A549 (cell line): Measurements from ENCODE around the gene TUT1. TPM values are rescaled to one million over a fixed set of nuclear protein-coding genes. Genes with fewer than 3 reads are reported as not detected.

Experiments
- ATAC-seq, 2 experiments: fragments of 200-7000 bp in 1 of 2; fragments of >200 bp in 1 of 2; cut with Nextera tagmentation in 1 of 2; cut with Tn5 transposase in 1 of 2; 3 replicates each; pipeline versions ENCODE4 v1.8.0 to v1.9.1; 2018 to 2020; ENCODE audit warnings: mild to moderate bottlenecking in 1 of 2, moderate library complexity in 1 of 2
- CTCF ChIA-PET: fragments of 300-600 bp; sonication (Branson Sonifier 250); formaldehyde crosslinking; extraction: SDS; loops from one replicate; lab custom pipeline; 2021; ENCODE audit warnings: antibody characterized with exemption, inconsistent platforms; lab: Yijun Ruan, JAX
- POLR2A ChIA-PET: fragments of 350-600 bp; formaldehyde crosslinking; extraction: SDS; loops from one replicate; lab custom pipeline; 2021; ENCODE audit warnings: antibody characterized with exemption, inconsistent platforms; lab: Yijun Ruan, JAX
- DNase-seq, 2 experiments: peaks; one replicate each; pipeline versions ENCODE4 v3.0.0 to v3.0.0-alpha.2; 2011 to 2016; ENCODE audit warnings: low read depth in 1 of 2, low spot score in 1 of 2
- FAIRE-seq: peaks from 2 replicates; lab custom pipeline; 2011; peaks lifted over from hg19 to GRCh38; lab: Jason Lieb, UNC
- H3K27ac ChIP-seq, 2 experiments: fragments of >200 bp; sonication (Bioruptor Twin); formaldehyde crosslinking; 3 replicates each; pipeline ENCODE4 v1.5.1; 2016 to 2017
- H3K4me1 ChIP-seq: fragments of >200 bp; sonication (Bioruptor Twin); formaldehyde crosslinking; 3 replicates; pipeline ENCODE4 v1.6.1; 2016
- H3K4me2 ChIP-seq: fragments of >200 bp; sonication (Bioruptor Twin); formaldehyde crosslinking; 3 replicates; pipeline ENCODE4 v1.6.1; 2016
- H3K4me3 ChIP-seq: fragments of >200 bp; sonication (Bioruptor Twin); formaldehyde crosslinking; 3 replicates; pipeline ENCODE4 v1.5.1; 2016
- H3K9me3 ChIP-seq: fragments of >200 bp; sonication (Bioruptor Twin); formaldehyde crosslinking; 3 replicates; pipeline ENCODE4 v1.6.1; 2016
- CEBPB ChIP-seq, 2 experiments: fragments of >200 bp in 1 of 2; sonication (Bioruptor Twin) in 1 of 2; formaldehyde crosslinking in 1 of 2; IDR thresholded peaks; 2 replicates each; pipeline ENCODE4 v1.6.1; 2012 to 2016
- CHD2 ChIP-seq: fragments of 150-350 bp; IDR thresholded peaks from 2 replicates; pipeline ENCODE4 v1.6.1; 2014; ENCODE audit warnings: low read length; ENCODE audit not compliant: partially characterized antibody
- EHF ChIP-seq: fragments of 250-450 bp; sonication (Bioruptor Pico); IDR thresholded peaks from 2 replicates; pipeline ENCODE4 v1.5.0; 2020; ENCODE audit warnings: mild to moderate bottlenecking
- EHMT2 ChIP-seq: fragments of 200-600 bp; sonication (generic); IDR thresholded peaks from 2 replicates; pipeline ENCODE4 v1.6.1; 2016; ENCODE audit warnings: antibody characterized with exemption, low read depth, mild to moderate bottlenecking, moderate library complexity
- EP300 ChIP-seq, 2 experiments: fragments of >200 bp; sonication (Bioruptor Twin); formaldehyde crosslinking; IDR thresholded peaks; 2 replicates in 1 of 2; 3 replicates in 1 of 2; pipeline ENCODE4 v1.6.1; 2016 to 2017
- ESRRA ChIP-seq: fragments of 150-350 bp; IDR thresholded peaks from 2 replicates; pipeline ENCODE4 v1.6.1; 2014; ENCODE audit warnings: mild to moderate bottlenecking, low read length, borderline replicate concordance
- FOSL2 ChIP-seq, 2 experiments: fragments of 450-650 bp in 1 of 2; fragments of >200 bp in 1 of 2; sonication (Bioruptor Twin) in 1 of 2; formaldehyde crosslinking; IDR thresholded peaks; 2 replicates each; pipeline versions ENCODE4 v1.5.0 to v1.6.1; 2016 to 2020; ENCODE audit warnings: mild to moderate bottlenecking in 1 of 2, moderate library complexity in 1 of 2
- HDAC2 ChIP-seq: fragments of 200-600 bp; sonication (generic); IDR thresholded peaks from 2 replicates; pipeline ENCODE4 v1.6.1; 2016
- HOXA7 ChIP-seq: fragments of 250-450 bp; sonication (Bioruptor Pico); IDR thresholded peaks from 2 replicates; pipeline ENCODE4 v1.5.0; 2020; ENCODE audit warnings: mild to moderate bottlenecking, moderate library complexity
- JUN ChIP-seq, 2 experiments: fragments of >200 bp; sonication (Bioruptor Twin); formaldehyde crosslinking; IDR thresholded peaks; 2 replicates in 1 of 2; 3 replicates in 1 of 2; pipeline ENCODE4 v1.6.1; 2016 to 2017
- KDM1A ChIP-seq: fragments of 200-600 bp; sonication (generic); IDR thresholded peaks from 2 replicates; pipeline ENCODE4 v1.6.1; 2016; ENCODE audit warnings: low read depth, mild to moderate bottlenecking
- NPAS2 ChIP-seq: fragments of 250-450 bp; sonication (Bioruptor Pico); IDR thresholded peaks from 2 replicates; pipeline ENCODE4 v1.8.0; 2022; ENCODE audit warnings: mild to moderate bottlenecking, moderate library complexity, borderline replicate concordance
- PHF8 ChIP-seq: fragments of 200-600 bp; sonication (generic); IDR thresholded peaks from 2 replicates; pipeline ENCODE4 v1.6.1; 2016; ENCODE audit warnings: low read depth, mild to moderate bottlenecking, antibody characterized with exemption, moderate library complexity, borderline replicate concordance
- RAD21 ChIP-seq, 2 experiments: fragments of >200 bp in 1 of 2; sonication (Bioruptor Twin) in 1 of 2; formaldehyde crosslinking in 1 of 2; IDR thresholded peaks in 1 of 2; conservative IDR thresholded peaks in 1 of 2; 2 replicates in 1 of 2; 3 replicates in 1 of 2; pipeline ENCODE4 v1.6.1; 2012 to 2018; ENCODE audit warnings: inconsistent platforms in 1 of 2
- RCOR1 ChIP-seq: fragments of 150-350 bp; IDR thresholded peaks from 2 replicates; pipeline ENCODE4 v1.6.1; 2014; ENCODE audit warnings: antibody characterized with exemption, low read length, low read depth
- RNF2 ChIP-seq: fragments of 200-600 bp; sonication (generic); IDR thresholded peaks from 2 replicates; pipeline ENCODE4 v1.6.1; 2016; ENCODE audit warnings: low read depth, mild to moderate bottlenecking, antibody characterized with exemption, moderate library complexity, borderline replicate concordance
- SREBF2 ChIP-seq: fragments of 450-650 bp; IDR thresholded peaks from 2 replicates; pipeline ENCODE4 v1.6.1; 2014; ENCODE audit warnings: mild to moderate bottlenecking, moderate library complexity
- TFCP2L1 ChIP-seq: fragments of 250-450 bp; sonication (Bioruptor Pico); IDR thresholded peaks from 2 replicates; pipeline ENCODE4 v1.5.0; 2021; ENCODE audit warnings: mild to moderate bottlenecking
- ZC3H11A ChIP-seq: fragments of 450-650 bp; IDR thresholded peaks from 2 replicates; pipeline ENCODE4 v1.6.1; 2014; ENCODE audit warnings: antibody characterized with exemption, mild to moderate bottlenecking
- ZFP36 ChIP-seq: fragments of 450-650 bp; IDR thresholded peaks from 2 replicates; pipeline ENCODE4 v1.6.1; 2014; ENCODE audit warnings: borderline replicate concordance; ENCODE audit not compliant: partially characterized antibody
- ZNF302 ChIP-seq: fragments of 250-450 bp; sonication (Bioruptor Pico); IDR thresholded peaks from 2 replicates; pipeline ENCODE4 v1.9.0; 2021; ENCODE audit warnings: inconsistent platforms, mild to moderate bottlenecking, moderate library complexity
- WGBS: methylation state at CpG from one replicate; pipeline ENCODE4 v1.1.6; 2017; ENCODE audit errors: missing lambda C conversion rate; 5-methylcytosine and 5-hydroxymethylcytosine counted together
- polyA plus RNA-seq, 4 experiments: library from polyadenylated mRNA; depleted of rRNA in 3 of 4; stranded (reverse); fragments of >200 nt; fragmentation: RNase III in 1 of 4; extraction: RNeasy Plus Mini Kit Qiagen cat#74134 plus additional on column Dnase treatment in 1 of 4; gene quantifications; 2 replicates in 3 of 4; 3 replicates in 1 of 4; pipeline ENCODE4 v1.2.3, GENCODE V29; 2011 to 2017
- TF ChIP-seq, protein P1 (sequence below): fragments of >200 bp; sonication (Bioruptor Twin); formaldehyde crosslinking; IDR thresholded peaks from 2 replicates; pipeline ENCODE4 v1.6.1; 2016
- TF ChIP-seq, protein P2 (sequence below): fragments of >200 bp; sonication (Bioruptor Twin); formaldehyde crosslinking; IDR thresholded peaks from 3 replicates; pipeline ENCODE4 v1.5.1; 2016
- TF ChIP-seq, protein P3 (sequence below): IDR thresholded peaks from 2 replicates; pipeline ENCODE4 v1.6.1; 2012; ENCODE audit warnings: low read depth, borderline replicate concordance
- TF ChIP-seq, protein P4 (sequence below): fragments of 200-600 bp; sonication (generic); IDR thresholded peaks from 2 replicates; pipeline ENCODE4 v1.6.1; 2016; ENCODE audit warnings: antibody characterized with exemption, mild to moderate bottlenecking, moderate library complexity
- TF ChIP-seq, protein P5 (sequence below): fragments of 250-450 bp; sonication (Bioruptor Pico); IDR thresholded peaks from 2 replicates; pipeline ENCODE4 v1.5.0; 2020; ENCODE audit warnings: low read depth, mild to moderate bottlenecking, moderate library complexity
- TF ChIP-seq, protein P6 (sequence below): fragments of 450-650 bp; IDR thresholded peaks from 2 replicates; pipeline ENCODE4 v1.6.1; 2014; ENCODE audit warnings: antibody characterized with exemption

TUT1 gene
- polyA plus RNA-seq, 2 of the 4 experiments (the other 2 are of a cell fraction), result 11.1 to 15.5 TPM

DNA sequence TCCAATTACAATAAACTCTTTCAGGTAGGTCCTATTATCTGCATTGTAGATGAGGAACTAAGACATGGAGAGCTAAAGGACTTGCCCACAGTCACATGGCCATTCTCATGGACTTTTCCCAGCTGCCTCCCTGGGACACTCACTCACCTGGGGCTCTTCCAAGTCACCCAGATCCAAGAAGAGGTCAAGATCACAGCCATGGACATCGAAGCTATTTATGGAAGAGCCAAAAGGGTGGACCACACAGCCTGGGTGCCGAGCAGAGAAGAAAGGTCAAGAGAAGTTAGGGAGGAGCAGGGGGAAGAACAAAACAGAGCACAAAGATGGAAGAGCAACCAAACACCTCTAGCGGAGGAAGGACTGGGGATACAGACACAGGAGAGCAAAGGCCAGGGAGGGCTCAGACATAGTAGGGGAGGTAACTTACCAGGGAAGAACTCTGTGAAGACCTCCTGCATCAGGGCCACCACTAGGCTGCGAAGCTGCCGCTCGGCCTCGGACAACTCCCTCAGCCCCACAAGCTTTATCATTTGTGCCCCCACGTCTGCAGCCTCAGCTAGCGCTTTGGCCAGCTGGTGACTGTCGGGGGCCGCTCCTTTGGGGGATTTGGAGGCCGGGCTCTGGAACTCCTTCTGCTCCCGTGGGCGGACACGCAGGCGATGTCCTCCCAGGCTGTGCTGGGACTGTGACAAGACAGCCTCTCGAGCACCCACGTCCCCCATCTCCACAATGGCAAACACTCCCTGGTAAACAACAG is 10.2 kb downstream of the TUT1 start:
- WGBS, result 92% methylated on average over 18 of the region's 18 CpGs
- no peak for DNase-seq
- Histone ChIP-seq H3K4me1 (no peaks in the 10 kb centered on the region), H3K27ac (no peak overlapping the region), H3K4me3 (no peak overlapping the region), H3K4me2 (no peak overlapping the region), H3K9me3 (no peaks in the 10 kb centered on the region)
- no peak for FAIRE-seq
- ATAC-seq, result no peak
- no peak for TF ChIP-seq TFCP2L1 (CRISPR knock-in tag)
- TF ChIP-seq, protein P1, sequence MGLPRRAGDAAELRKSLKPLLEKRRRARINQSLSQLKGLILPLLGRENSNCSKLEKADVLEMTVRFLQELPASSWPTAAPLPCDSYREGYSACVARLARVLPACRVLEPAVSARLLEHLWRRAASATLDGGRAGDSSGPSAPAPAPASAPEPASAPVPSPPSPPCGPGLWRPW, result no peak
- TF ChIP-seq HOXA7 (CRISPR knock-in tag), result no peak
- TF ChIP-seq ZFP36, result no peak
- no peak for TF ChIP-seq ZC3H11A
- TF ChIP-seq JUN (IDR thresholded peaks at IDR 0.05), result no peak
- TF ChIP-seq CHD2, result no peak
- TF ChIP-seq RNF2, result no peak
- TF ChIP-seq HDAC2, result no peak
- no peak for TF ChIP-seq EP300 (IDR thresholded peaks at IDR 0.05)
- no peak for TF ChIP-seq SREBF2
- TF ChIP-seq, protein P2, sequence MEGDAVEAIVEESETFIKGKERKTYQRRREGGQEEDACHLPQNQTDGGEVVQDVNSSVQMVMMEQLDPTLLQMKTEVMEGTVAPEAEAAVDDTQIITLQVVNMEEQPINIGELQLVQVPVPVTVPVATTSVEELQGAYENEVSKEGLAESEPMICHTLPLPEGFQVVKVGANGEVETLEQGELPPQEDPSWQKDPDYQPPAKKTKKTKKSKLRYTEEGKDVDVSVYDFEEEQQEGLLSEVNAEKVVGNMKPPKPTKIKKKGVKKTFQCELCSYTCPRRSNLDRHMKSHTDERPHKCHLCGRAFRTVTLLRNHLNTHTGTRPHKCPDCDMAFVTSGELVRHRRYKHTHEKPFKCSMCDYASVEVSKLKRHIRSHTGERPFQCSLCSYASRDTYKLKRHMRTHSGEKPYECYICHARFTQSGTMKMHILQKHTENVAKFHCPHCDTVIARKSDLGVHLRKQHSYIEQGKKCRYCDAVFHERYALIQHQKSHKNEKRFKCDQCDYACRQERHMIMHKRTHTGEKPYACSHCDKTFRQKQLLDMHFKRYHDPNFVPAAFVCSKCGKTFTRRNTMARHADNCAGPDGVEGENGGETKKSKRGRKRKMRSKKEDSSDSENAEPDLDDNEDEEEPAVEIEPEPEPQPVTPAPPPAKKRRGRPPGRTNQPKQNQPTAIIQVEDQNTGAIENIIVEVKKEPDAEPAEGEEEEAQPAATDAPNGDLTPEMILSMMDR, result no peak
- TF ChIP-seq EHMT2, result no peak
- TF ChIP-seq ZNF302 (CRISPR knock-in tag), result no peak
- ChIA-PET POLR2A (interaction anchor here (0.7 kb wide), 1 partner anchor 10 kb away, joined by 3 read pairs; the partner anchor contains the start of gene TUT1), CTCF (interaction anchor here (1.3 to 2.2 kb wide), 5 partner anchors 11 to 156 kb away, joined by 3 to 5 read pairs (median 4); no protein-coding TSS in a partner anchor)

DNA sequence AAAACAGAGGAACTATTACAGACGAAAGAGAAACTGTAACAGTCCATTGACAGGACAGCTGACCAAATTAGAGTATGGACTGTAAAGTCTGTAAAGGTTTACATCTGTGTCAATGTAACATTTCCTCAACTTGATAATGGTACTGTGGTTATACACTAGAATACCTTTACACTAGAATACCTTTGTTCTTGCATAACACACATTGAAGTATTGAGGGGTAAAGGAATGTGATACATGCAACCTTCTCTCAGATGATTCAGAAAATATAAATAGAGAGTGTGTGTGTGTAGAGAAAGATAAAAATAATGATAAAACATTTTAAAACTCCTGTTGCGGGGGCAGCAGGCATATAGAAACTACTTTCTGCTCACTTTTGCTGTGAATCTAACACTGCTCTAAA is 12.1 kb downstream of the TUT1 start:
- ChIA-PET POLR2A (interaction anchor here (1.3 kb wide), 1 partner anchor 12 kb away, joined by 7 read pairs; the partner anchor contains the start of gene TUT1), CTCF (interaction anchor here (1.3 to 3.0 kb wide), 3 partner anchors 9 to 19 kb away, joined by 4 to 8 read pairs (median 6); no protein-coding TSS in a partner anchor)
- no peak for DNase-seq
- no peak overlapping the region for H3K4me3 ChIP-seq
- H3K27ac ChIP-seq, result no peak overlapping the region
- no peak overlapping the region for H3K4me2 ChIP-seq
- ATAC-seq, result no peak
- 89% methylated on average over 2 of the region's 2 CpGs for WGBS
- no peak for FAIRE-seq
- H3K9me3 ChIP-seq, result no peaks in the 10 kb centered on the region
- H3K4me1 ChIP-seq, result peaks cover 10% of the 10 kb centered on the region
- TF ChIP-seq FOSL2 (IDR thresholded peaks at IDR 0.05), result no peak
- no peak for TF ChIP-seq FOSL2 (CRISPR knock-in tag; IDR thresholded peaks at IDR 0.05)
- no peak for TF ChIP-seq KDM1A
- no peak for TF ChIP-seq ZFP36
- no peak for TF ChIP-seq CEBPB (IDR thresholded peaks at IDR 0.05)
- TF ChIP-seq NPAS2 (CRISPR knock-in tag), result no peak
- no peak for TF ChIP-seq EHF (CRISPR knock-in tag)
- no peak for TF ChIP-seq EP300 (IDR thresholded peaks at IDR 0.05)
- no peak for TF ChIP-seq ESRRA
- no peak for TF ChIP-seq RAD21 (conservative IDR thresholded peaks at IDR 0.05 in 1 of 2, IDR thresholded peaks at IDR 0.05 in 1 of 2)
- TF ChIP-seq, protein P3, sequence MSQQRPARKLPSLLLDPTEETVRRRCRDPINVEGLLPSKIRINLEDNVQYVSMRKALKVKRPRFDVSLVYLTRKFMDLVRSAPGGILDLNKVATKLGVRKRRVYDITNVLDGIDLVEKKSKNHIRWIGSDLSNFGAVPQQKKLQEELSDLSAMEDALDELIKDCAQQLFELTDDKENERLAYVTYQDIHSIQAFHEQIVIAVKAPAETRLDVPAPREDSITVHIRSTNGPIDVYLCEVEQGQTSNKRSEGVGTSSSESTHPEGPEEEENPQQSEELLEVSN, result no peak
- TF ChIP-seq HOXA7 (CRISPR knock-in tag), result no peak
- TF ChIP-seq RCOR1, result no peak
- TF ChIP-seq, protein P4, sequence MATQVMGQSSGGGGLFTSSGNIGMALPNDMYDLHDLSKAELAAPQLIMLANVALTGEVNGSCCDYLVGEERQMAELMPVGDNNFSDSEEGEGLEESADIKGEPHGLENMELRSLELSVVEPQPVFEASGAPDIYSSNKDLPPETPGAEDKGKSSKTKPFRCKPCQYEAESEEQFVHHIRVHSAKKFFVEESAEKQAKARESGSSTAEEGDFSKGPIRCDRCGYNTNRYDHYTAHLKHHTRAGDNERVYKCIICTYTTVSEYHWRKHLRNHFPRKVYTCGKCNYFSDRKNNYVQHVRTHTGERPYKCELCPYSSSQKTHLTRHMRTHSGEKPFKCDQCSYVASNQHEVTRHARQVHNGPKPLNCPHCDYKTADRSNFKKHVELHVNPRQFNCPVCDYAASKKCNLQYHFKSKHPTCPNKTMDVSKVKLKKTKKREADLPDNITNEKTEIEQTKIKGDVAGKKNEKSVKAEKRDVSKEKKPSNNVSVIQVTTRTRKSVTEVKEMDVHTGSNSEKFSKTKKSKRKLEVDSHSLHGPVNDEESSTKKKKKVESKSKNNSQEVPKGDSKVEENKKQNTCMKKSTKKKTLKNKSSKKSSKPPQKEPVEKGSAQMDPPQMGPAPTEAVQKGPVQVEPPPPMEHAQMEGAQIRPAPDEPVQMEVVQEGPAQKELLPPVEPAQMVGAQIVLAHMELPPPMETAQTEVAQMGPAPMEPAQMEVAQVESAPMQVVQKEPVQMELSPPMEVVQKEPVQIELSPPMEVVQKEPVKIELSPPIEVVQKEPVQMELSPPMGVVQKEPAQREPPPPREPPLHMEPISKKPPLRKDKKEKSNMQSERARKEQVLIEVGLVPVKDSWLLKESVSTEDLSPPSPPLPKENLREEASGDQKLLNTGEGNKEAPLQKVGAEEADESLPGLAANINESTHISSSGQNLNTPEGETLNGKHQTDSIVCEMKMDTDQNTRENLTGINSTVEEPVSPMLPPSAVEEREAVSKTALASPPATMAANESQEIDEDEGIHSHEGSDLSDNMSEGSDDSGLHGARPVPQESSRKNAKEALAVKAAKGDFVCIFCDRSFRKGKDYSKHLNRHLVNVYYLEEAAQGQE, result no peak
- TF ChIP-seq, protein P1, result no peak
- TF ChIP-seq, protein P5, sequence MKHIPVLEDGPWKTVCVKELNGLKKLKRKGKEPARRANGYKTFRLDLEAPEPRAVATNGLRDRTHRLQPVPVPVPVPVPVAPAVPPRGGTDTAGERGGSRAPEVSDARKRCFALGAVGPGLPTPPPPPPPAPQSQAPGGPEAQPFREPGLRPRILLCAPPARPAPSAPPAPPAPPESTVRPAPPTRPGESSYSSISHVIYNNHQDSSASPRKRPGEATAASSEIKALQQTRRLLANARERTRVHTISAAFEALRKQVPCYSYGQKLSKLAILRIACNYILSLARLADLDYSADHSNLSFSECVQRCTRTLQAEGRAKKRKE (CRISPR knock-in tag), result no peak
- no peak for TF ChIP-seq PHF8
- TF ChIP-seq, protein P6, sequence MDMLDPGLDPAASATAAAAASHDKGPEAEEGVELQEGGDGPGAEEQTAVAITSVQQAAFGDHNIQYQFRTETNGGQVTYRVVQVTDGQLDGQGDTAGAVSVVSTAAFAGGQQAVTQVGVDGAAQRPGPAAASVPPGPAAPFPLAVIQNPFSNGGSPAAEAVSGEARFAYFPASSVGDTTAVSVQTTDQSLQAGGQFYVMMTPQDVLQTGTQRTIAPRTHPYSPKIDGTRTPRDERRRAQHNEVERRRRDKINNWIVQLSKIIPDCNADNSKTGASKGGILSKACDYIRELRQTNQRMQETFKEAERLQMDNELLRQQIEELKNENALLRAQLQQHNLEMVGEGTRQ, result no peak
